Astrocyte (in vitro differentiated cells and primary cell): ENCODE measurements around the gene EPHA2. TPM values are rescaled to one million over a fixed set of nuclear protein-coding genes. Genes with fewer than 3 reads are reported as not detected.
"Not testable (repeated sequence)": the region's sequence is repeated elsewhere in the genome, so short reads cannot be mapped to it uniquely, and the experiment has no call there.

Experiments used
- DNase-seq: peaks from one replicate; pipeline ENCODE4 v3.0.0-alpha.2; 2010; ENCODE audit warnings: low read depth
- FAIRE-seq: peaks from 2 replicates; lab custom pipeline; 2011; peaks lifted over from hg19 to GRCh38; lab: Jason Lieb, UNC
- H2AFZ ChIP-seq: 2 replicates; pipeline ENCODE4 v1.6.0; 2012; ENCODE audit warnings: low read depth, low read length, inconsistent platforms
- H3K27ac ChIP-seq: 2 replicates; pipeline ENCODE4 v1.5.1; 2011; ENCODE audit warnings: low read depth, low read length, inconsistent platforms
- H3K27me3 ChIP-seq: 2 replicates; pipeline ENCODE4 v1.6.0; 2011; ENCODE audit warnings: low read length, inconsistent platforms; ENCODE audit not compliant: insufficient read depth
- H3K36me3 ChIP-seq: 2 replicates; pipeline ENCODE4 v1.5.1; 2011; ENCODE audit warnings: low read length, inconsistent platforms; ENCODE audit not compliant: insufficient read depth
- H3K4me1 ChIP-seq: 2 replicates; pipeline ENCODE4 v1.5.1; 2011; ENCODE audit warnings: low read length, inconsistent platforms; ENCODE audit not compliant: insufficient read depth
- H3K4me2 ChIP-seq: 2 replicates; pipeline ENCODE4 v1.6.0; 2012; ENCODE audit warnings: low read length, inconsistent platforms
- H3K4me3 ChIP-seq: 2 replicates; pipeline ENCODE4 v1.5.1; 2011; ENCODE audit warnings: low read depth, mild to moderate bottlenecking, low read length, inconsistent platforms; ENCODE audit not compliant: insufficient read depth
- H3K79me2 ChIP-seq: 2 replicates; pipeline ENCODE4 v1.6.0; 2012; ENCODE audit warnings: mild to moderate bottlenecking, low read length, inconsistent platforms; ENCODE audit not compliant: insufficient read depth
- H3K9ac ChIP-seq: 2 replicates; pipeline ENCODE4 v1.6.0; 2012; ENCODE audit warnings: mild to moderate bottlenecking, low read length, inconsistent platforms
- H3K9me3 ChIP-seq: 2 replicates; pipeline ENCODE4 v1.5.1; 2012; ENCODE audit warnings: low read depth, mild to moderate bottlenecking, low read length, inconsistent platforms; ENCODE audit not compliant: insufficient read depth
- H4K20me1 ChIP-seq: 2 replicates; pipeline ENCODE4 v1.6.0; 2012; ENCODE audit warnings: low read length, inconsistent platforms; ENCODE audit not compliant: insufficient read depth
- H3K27ac Mint-ChIP-seq: one replicate; pipeline ENCODE4 v1.8.0; 2021; ENCODE audit warnings: mild to moderate bottlenecking, mixed read lengths; ENCODE audit not compliant: unreplicated experiment
- H3K27me3 Mint-ChIP-seq: one replicate; pipeline ENCODE4 v1.8.0; 2021; ENCODE audit warnings: low read depth, mixed read lengths; ENCODE audit not compliant: unreplicated experiment
- H3K36me3 Mint-ChIP-seq: one replicate; pipeline ENCODE4 v1.8.0; 2021; ENCODE audit warnings: low read depth, mixed read lengths; ENCODE audit not compliant: unreplicated experiment
- H3K4me1 Mint-ChIP-seq: one replicate; pipeline ENCODE4 v1.8.0; 2021; ENCODE audit warnings: low read depth, mixed read lengths; ENCODE audit not compliant: unreplicated experiment
- H3K4me3 Mint-ChIP-seq: one replicate; pipeline ENCODE4 v1.8.0; 2021; ENCODE audit warnings: mild to moderate bottlenecking, moderate library complexity, mixed read lengths; ENCODE audit not compliant: unreplicated experiment
- H3K9me3 Mint-ChIP-seq: one replicate; pipeline ENCODE4 v1.8.0; 2021; ENCODE audit warnings: mild to moderate bottlenecking, mixed read lengths; ENCODE audit not compliant: unreplicated experiment
- CTCF ChIP-seq: IDR thresholded peaks from 2 replicates; pipeline ENCODE4 v1.5.1; 2011; ENCODE audit warnings: low read depth, mild to moderate bottlenecking, inconsistent platforms, low read length, moderate library complexity; ENCODE audit not compliant: insufficient read depth
- EZH2 ChIP-seq: IDR thresholded peaks from 2 replicates; pipeline ENCODE4 v1.6.1; 2012; ENCODE audit warnings: mild to moderate bottlenecking, low read length, inconsistent platforms; ENCODE audit not compliant: insufficient read depth
- total RNA-seq: library from RNA; stranded (reverse); gene quantifications from 2 replicates; pipeline ENCODE4 v1.2.1, GENCODE V29; 2021

Gene EPHA2
- total RNA-seq, 1 donor from 2014 or later = 140 TPM

GRCh38 chr1:16198444-16199156, 42.7 kb upstream of the EPHA2 start:
- Histone ChIP-seq H2AFZ (no peak overlapping the region), H4K20me1 (no peaks in the 10 kb centered on the region), H3K27me3 (no peaks in the 10 kb centered on the region), H3K9ac (no peak overlapping the region), H3K4me3 (no peak overlapping the region), H3K4me1 (no peaks in the 10 kb centered on the region), H3K79me2 (no peaks in the 10 kb centered on the region), H3K4me2 (no peak overlapping the region), H3K27ac (no peak overlapping the region), H3K9me3 (no peaks in the 10 kb centered on the region), H3K36me3 (no peaks in the 10 kb centered on the region)
- Mint-ChIP-seq H3K27me3 (peaks cover 1% of the 10 kb centered on the region), H3K4me1 (peaks cover 5% of the 10 kb centered on the region), H3K36me3 (peaks cover 9% of the 10 kb centered on the region), H3K27ac (no peak overlapping the region), H3K9me3 (peaks cover 3% of the 10 kb centered on the region), H3K4me3 (no peak overlapping the region)
- FAIRE-seq = no peak
- TF ChIP-seq EZH2 (no peak), CTCF (no peak)
- no peak for DNase-seq

- Histone ChIP-seq H4K20me1 (no peaks in the 10 kb centered on the region), H2AFZ (no peak overlapping the region), H3K79me2 (no peaks in the 10 kb centered on the region), H3K4me1 (no peaks in the 10 kb centered on the region), H3K27ac (no peak overlapping the region), H3K4me3 (no peak overlapping the region), H3K36me3 (no peaks in the 10 kb centered on the region), H3K9me3 (no peaks in the 10 kb centered on the region), H3K9ac (no peak overlapping the region), H3K27me3 (no peaks in the 10 kb centered on the region), H3K4me2 (no peak overlapping the region)
- no peak for DNase-seq
- TF ChIP-seq CTCF (no peak), EZH2 (no peak)
- Mint-ChIP-seq H3K4me3 (no peak overlapping the region), H3K4me1 (peaks cover 3% of the 10 kb centered on the region), H3K9me3 (peaks cover 3% of the 10 kb centered on the region), H3K36me3 (peaks cover 5% of the 10 kb centered on the region), H3K27me3 (peaks cover 1% of the 10 kb centered on the region), H3K27ac (no peak overlapping the region)
- FAIRE-seq = no peak
Observed at GRCh38 chr1:16196874-16197273, 41.0 kb upstream of the EPHA2 start.

- not testable (repeated sequence) for H3K4me1 ChIP-seq, H3K4me3 ChIP-seq, H3K36me3 ChIP-seq, H3K4me2 ChIP-seq, H3K27me3 ChIP-seq, H3K9ac ChIP-seq, H3K4me3 Mint-ChIP-seq, H3K79me2 ChIP-seq, H3K27ac ChIP-seq, FAIRE-seq, H3K9me3 ChIP-seq, H2AFZ ChIP-seq, H3K9me3 Mint-ChIP-seq, H3K27ac Mint-ChIP-seq, H4K20me1 ChIP-seq, H3K36me3 Mint-ChIP-seq, H3K4me1 Mint-ChIP-seq, DNase-seq, H3K27me3 Mint-ChIP-seq
Observed at GRCh38 chr1:16196139-16196538, 40.3 kb upstream of the EPHA2 start.
